ENCODE measurements around the gene ENTPD7.
A peak's percentile ranks its signal among the peaks of the same experiment; 100 is the strongest.
"Not testable (repeated sequence)": the region's sequence is repeated elsewhere in the genome, so short reads cannot be mapped to it uniquely, and the experiment has no call there.

Gene ENTPD7

DNA sequence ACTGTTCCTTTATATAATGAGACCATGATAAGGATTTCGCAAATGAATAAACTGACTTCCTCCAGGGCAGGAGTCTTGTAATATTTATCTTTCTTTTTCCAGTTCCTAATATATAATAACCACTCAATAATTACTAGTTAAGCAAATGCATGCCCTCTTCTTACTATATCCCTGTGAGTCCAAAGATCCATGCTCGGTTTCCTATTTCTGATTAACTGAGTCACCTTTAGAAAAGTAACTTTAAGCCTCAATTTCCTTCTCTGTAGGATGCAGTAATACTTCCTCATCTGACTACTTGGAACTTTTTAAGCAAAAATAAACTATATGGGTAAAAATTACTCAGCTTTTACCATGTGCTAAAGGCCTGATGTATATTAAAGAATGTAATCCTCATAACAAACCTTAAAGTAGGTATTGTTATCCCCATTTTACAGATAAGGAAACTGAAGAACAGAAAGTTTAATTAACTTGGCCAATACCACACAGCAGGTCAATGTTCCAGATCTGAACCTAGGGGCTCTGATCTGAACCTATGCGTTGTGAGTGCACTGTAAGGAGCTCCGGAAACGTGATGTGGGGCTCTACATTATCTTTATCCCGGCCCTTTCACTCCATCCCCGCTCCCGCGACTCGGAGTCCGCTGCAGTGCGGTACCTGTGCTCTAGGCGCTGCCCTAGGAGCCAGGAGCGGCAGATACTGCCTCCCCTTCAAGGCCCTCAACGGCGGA, 72.2 kb downstream of the ENTPD7 start:
- Histone ChIP-seq H3K9me3 (ENCODE audit: control insufficient read depth, low read length) (no peaks in the 10 kb centered on the region), H3K4me1 (ENCODE audit: control insufficient read depth, insufficient read depth, low read length, poor library complexity, severe bottlenecking) (no peaks in the 10 kb centered on the region), H3K36me3 (ENCODE audit: control insufficient read depth, insufficient read depth, low read length) (peaks cover 36% of the 10 kb centered on the region), H3K4me3 (ENCODE audit: extremely low read depth, insufficient read depth, low read length, poor library complexity, severe bottlenecking) (peak overlapping the region; percentile 83), H3K27ac (ENCODE audit: low read depth, low read length, severe bottlenecking) (peak overlapping the region; percentile 55)
- WGBS, 2 experiments (ENCODE audit: insufficient coverage in 2 of 2) = 2 to 4% methylated on average over 14 to 15 of the region's 16 CpGs

GRCh38 chr10:99732033-99732842, 72.9 kb downstream of the ENTPD7 start, which contains the start of the genes COX15 and CUTC:
COX15 (minus strand) TSS chr10:99732127; CDS start chr10:99732049, 78 bp downstream.
CUTC (plus strand) TSS chr10:99732234; CDS start chr10:99732349, 115 bp downstream.
- no peaks in the 10 kb centered on the region for H3K9me3 ChIP-seq (ENCODE audit: control insufficient read depth, low read length)
- H3K27ac ChIP-seq (ENCODE audit: low read depth, low read length, severe bottlenecking) = peak within 1 kb of the TSS; percentile 89
- peak within 1 kb of the TSS; percentile 83 for H3K4me3 ChIP-seq (ENCODE audit: extremely low read depth, insufficient read depth, low read length, poor library complexity, severe bottlenecking)
- WGBS, 2 experiments (ENCODE audit: insufficient coverage in 2 of 2) = 0% methylated on average over 59 to 62 of the region's 73 CpGs
- peaks cover 37% of the 10 kb centered on the region for H3K36me3 ChIP-seq (ENCODE audit: control insufficient read depth, insufficient read depth, low read length)
- no peaks in the 10 kb centered on the region for H3K4me1 ChIP-seq (ENCODE audit: control insufficient read depth, insufficient read depth, low read length, poor library complexity, severe bottlenecking)

- no peaks in the 10 kb centered on the region for H3K4me1 ChIP-seq (ENCODE audit: control insufficient read depth, insufficient read depth, low read length, poor library complexity, severe bottlenecking)
- H3K36me3 ChIP-seq (ENCODE audit: control insufficient read depth, insufficient read depth, low read length) = peaks cover 32% of the 10 kb centered on the region
- H3K4me3 ChIP-seq (ENCODE audit: extremely low read depth, insufficient read depth, low read length, poor library complexity, severe bottlenecking) = no peak overlapping the region
- 96 to 98% methylated on average over 8 of the region's 8 CpGs for WGBS, 2 experiments (ENCODE audit: insufficient coverage in 2 of 2)
- H3K27ac ChIP-seq (ENCODE audit: low read depth, low read length, severe bottlenecking) = no peak overlapping the region
- no peaks in the 10 kb centered on the region for H3K9me3 ChIP-seq (ENCODE audit: control insufficient read depth, low read length)
Observed at GRCh38 chr10:99733366-99733765, 74.1 kb downstream of the ENTPD7 start.

GRCh38 chr10:99734111-99734510, 74.8 kb downstream of the ENTPD7 start:
- 100% methylated on average over 2 of the region's 10 CpGs for WGBS, 2 experiments (ENCODE audit: insufficient coverage in 2 of 2)
- not testable (repeated sequence) for H3K4me1 ChIP-seq (ENCODE audit: control insufficient read depth, insufficient read depth, low read length, poor library complexity, severe bottlenecking); H3K4me3 ChIP-seq (ENCODE audit: extremely low read depth, insufficient read depth, low read length, poor library complexity, severe bottlenecking); H3K27ac ChIP-seq (ENCODE audit: low read depth, low read length, severe bottlenecking); H3K9me3 ChIP-seq (ENCODE audit: control insufficient read depth, low read length)
- H3K36me3 ChIP-seq (ENCODE audit: control insufficient read depth, insufficient read depth, low read length) = peaks cover 30% of the 10 kb centered on the region

DNA sequence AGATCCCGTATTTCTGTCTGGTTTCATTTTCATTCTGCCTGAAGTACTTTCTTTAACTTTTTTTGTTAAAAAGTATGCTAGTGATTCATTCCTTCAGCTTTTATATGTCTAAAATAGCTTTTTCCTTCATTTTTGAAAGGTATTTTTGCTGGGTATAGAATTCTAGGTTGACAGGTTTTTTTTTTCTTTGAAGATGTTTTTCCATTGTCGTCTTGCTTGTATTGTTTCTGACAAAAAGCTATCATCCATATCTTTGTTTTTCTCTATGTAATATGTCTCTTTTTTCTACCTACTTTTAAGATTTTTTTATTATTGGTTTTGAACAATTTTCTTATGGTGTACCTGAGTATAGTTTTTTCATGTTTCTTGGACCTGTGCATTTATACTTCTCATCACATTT, 81.0 kb downstream of the ENTPD7 start:
- no CpG with 5 or more reads among the region's 2 CpGs for WGBS, 2 experiments (ENCODE audit: insufficient coverage in 2 of 2)
- H3K36me3 ChIP-seq (ENCODE audit: control insufficient read depth, insufficient read depth, low read length) = peaks cover 73% of the 10 kb centered on the region

DNA sequence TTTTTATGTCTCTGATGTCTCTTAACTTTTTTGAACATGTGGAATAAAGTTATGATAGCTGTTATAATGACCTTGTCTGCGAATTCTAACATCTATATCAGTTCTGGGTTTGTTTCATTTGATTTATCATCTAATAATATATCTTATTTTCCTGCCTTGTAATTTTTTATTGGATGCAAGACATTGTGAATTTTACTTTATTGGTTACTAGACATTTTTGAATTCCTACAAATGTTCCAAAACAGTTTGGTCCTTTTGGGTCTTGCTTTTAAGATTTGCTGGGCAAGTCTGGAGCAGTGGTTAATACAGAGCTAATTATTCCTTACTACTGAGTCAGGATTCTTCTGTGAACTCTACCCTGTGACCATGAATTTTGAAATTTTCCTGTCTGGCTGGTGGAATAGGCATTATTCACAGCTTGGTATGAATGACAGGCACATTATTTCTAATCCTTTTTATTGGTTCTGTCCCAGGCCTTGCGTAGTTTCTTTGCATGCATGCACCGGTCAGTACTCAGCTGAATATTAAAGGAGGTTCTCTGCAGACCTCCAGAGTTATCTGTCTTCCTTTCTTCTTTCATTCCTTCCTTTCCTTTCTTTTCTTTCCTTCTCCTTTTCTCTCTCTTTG, 81.7 kb downstream of the ENTPD7 start:
- H3K4me3 ChIP-seq (ENCODE audit: extremely low read depth, insufficient read depth, low read length, poor library complexity, severe bottlenecking) = no peak overlapping the region
- no peak overlapping the region for H3K27ac ChIP-seq (ENCODE audit: low read depth, low read length, severe bottlenecking)

More for the DNA sequence above, 81.0 kb downstream of the ENTPD7 start:
- Histone ChIP-seq H3K4me3 (ENCODE audit: extremely low read depth, insufficient read depth, low read length, poor library complexity, severe bottlenecking) (no peak overlapping the region), H3K4me1 (ENCODE audit: control insufficient read depth, insufficient read depth, low read length, poor library complexity, severe bottlenecking) (no peaks in the 10 kb centered on the region), H3K9me3 (ENCODE audit: control insufficient read depth, low read length) (peaks cover 15% of the 10 kb centered on the region), H3K27ac (ENCODE audit: low read depth, low read length, severe bottlenecking) (no peak overlapping the region)

DNA sequence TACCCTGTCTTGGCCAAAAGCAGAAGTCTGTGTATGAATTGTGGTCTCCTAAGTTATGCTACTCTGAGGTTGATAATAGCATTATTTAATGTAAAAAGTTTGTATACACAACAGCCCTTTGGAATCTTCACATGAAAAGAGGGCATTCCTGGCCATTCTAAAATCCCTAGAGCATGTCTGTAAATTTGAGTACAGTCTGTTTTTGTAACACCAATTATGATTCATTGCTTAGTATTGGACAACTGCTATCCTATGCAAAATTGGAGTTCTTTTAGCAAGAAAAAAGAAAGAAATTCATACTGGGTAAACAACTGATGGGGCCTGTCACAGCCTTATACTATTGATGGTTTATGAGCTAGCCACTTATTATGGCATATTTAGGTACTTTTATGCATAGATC, 82.9 kb downstream of the ENTPD7 start:
- Histone ChIP-seq H3K4me3 (ENCODE audit: extremely low read depth, insufficient read depth, low read length, poor library complexity, severe bottlenecking) (no peak overlapping the region), H3K4me1 (ENCODE audit: control insufficient read depth, insufficient read depth, low read length, poor library complexity, severe bottlenecking) (no peaks in the 10 kb centered on the region), H3K36me3 (ENCODE audit: control insufficient read depth, insufficient read depth, low read length) (peaks cover 67% of the 10 kb centered on the region), H3K9me3 (ENCODE audit: control insufficient read depth, low read length) (peaks cover 15% of the 10 kb centered on the region), H3K27ac (ENCODE audit: low read depth, low read length, severe bottlenecking) (no peak overlapping the region)

More for the DNA sequence above, 81.7 kb downstream of the ENTPD7 start:
- 100% methylated on average over 2 of the region's 3 CpGs for WGBS, 2 experiments (ENCODE audit: insufficient coverage in 2 of 2)
- peaks cover 73% of the 10 kb centered on the region for H3K36me3 ChIP-seq (ENCODE audit: control insufficient read depth, insufficient read depth, low read length)
- H3K4me1 ChIP-seq (ENCODE audit: control insufficient read depth, insufficient read depth, low read length, poor library complexity, severe bottlenecking) = no peaks in the 10 kb centered on the region
- peaks cover 15% of the 10 kb centered on the region for H3K9me3 ChIP-seq (ENCODE audit: control insufficient read depth, low read length)

DNA sequence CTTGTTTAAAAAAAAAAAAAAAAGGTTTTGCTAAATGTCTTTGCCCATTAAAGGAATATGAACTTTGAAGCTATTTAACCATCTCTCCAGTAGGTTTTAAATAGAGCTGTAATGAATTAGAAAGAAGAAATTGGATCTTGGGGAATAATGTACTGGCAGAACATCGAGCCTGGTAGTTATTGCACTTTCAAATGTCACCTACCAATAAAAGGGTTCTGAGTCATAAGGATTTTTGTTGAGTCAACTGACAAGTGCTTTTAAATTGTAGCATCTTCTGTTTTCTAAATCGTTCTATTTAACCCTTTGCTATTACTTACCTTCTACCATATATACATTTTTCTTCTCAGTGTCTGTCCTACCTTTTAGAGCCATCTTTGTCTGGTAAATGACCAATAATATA, 83.4 kb downstream of the ENTPD7 start:
- no peak overlapping the region for H3K27ac ChIP-seq (ENCODE audit: low read depth, low read length, severe bottlenecking)
- 100% methylated on average over 2 of the region's 2 CpGs; no CpG with 5 or more reads in 1 of the 2 experiments for WGBS, 2 experiments (ENCODE audit: insufficient coverage in 2 of 2)
- H3K4me3 ChIP-seq (ENCODE audit: extremely low read depth, insufficient read depth, low read length, poor library complexity, severe bottlenecking) = no peak overlapping the region
- H3K4me1 ChIP-seq (ENCODE audit: control insufficient read depth, insufficient read depth, low read length, poor library complexity, severe bottlenecking) = no peaks in the 10 kb centered on the region
- H3K36me3 ChIP-seq (ENCODE audit: control insufficient read depth, insufficient read depth, low read length) = peaks cover 67% of the 10 kb centered on the region
- peaks cover 15% of the 10 kb centered on the region for H3K9me3 ChIP-seq (ENCODE audit: control insufficient read depth, low read length)

GRCh38 chr10:99743841-99744240, 84.5 kb downstream of the ENTPD7 start:
- Histone ChIP-seq H3K4me1 (ENCODE audit: control insufficient read depth, insufficient read depth, low read length, poor library complexity, severe bottlenecking) (no peaks in the 10 kb centered on the region), H3K36me3 (ENCODE audit: control insufficient read depth, insufficient read depth, low read length) (peaks cover 72% of the 10 kb centered on the region), H3K9me3 (ENCODE audit: control insufficient read depth, low read length) (peaks cover 15% of the 10 kb centered on the region), H3K27ac (ENCODE audit: low read depth, low read length, severe bottlenecking) (no peak overlapping the region), H3K4me3 (ENCODE audit: extremely low read depth, insufficient read depth, low read length, poor library complexity, severe bottlenecking) (no peak overlapping the region)
- no CpG with 5 or more reads among the region's 3 CpGs for WGBS, 2 experiments (ENCODE audit: insufficient coverage in 2 of 2)

- not testable (repeated sequence) for H3K27ac ChIP-seq (ENCODE audit: low read depth, low read length, severe bottlenecking); H3K9me3 ChIP-seq (ENCODE audit: control insufficient read depth, low read length); H3K4me3 ChIP-seq (ENCODE audit: extremely low read depth, insufficient read depth, low read length, poor library complexity, severe bottlenecking); H3K4me1 ChIP-seq (ENCODE audit: control insufficient read depth, insufficient read depth, low read length, poor library complexity, severe bottlenecking)
- 100% methylated on average over 1 of the region's 2 CpGs; no CpG with 5 or more reads in 1 of the 2 experiments for WGBS, 2 experiments (ENCODE audit: insufficient coverage in 2 of 2)
- H3K36me3 ChIP-seq (ENCODE audit: control insufficient read depth, insufficient read depth, low read length) = peaks cover 55% of the 10 kb centered on the region
Observed at GRCh38 chr10:99746166-99746565, 86.9 kb downstream of the ENTPD7 start.
